ENCODE results near the gene ARHGDIG.

- TF ChIP-seq REST (IDR thresholded peaks at IDR 0.05; ENCODE audit: low read depth) (no peak), EGR1 (IDR thresholded peaks at IDR 0.05) (no peak), MAX (IDR thresholded peaks at IDR 0.05) (no peak), CREB1 (IDR thresholded peaks at IDR 0.05; ENCODE audit: low read depth) (no peak)
These were observed 25.7 kb downstream of the ARHGDIG start for GRCh38 chr16:305916-306626.
